IMR-90 (cell line): Measurements from ENCODE around the gene AUTS2.

Source experiments
- BHLHE40 ChIP-seq: fragments of 150-350 bp; IDR thresholded peaks from 2 replicates; pipeline ENCODE4 v1.6.1; 2016; ENCODE audit warnings: mild to moderate bottlenecking, low read depth, low read length
- CEBPB ChIP-seq: IDR thresholded peaks from 2 replicates; pipeline ENCODE4 v1.6.1; 2012; ENCODE audit warnings: low read depth, low read length, improper control_type of control experiment
- CTCF ChIP-seq: conservative IDR thresholded peaks from 2 replicates; pipeline ENCODE4 v1.5.1; 2012; ENCODE audit warnings: mild to moderate bottlenecking, low read depth, low read length, improper control_type of control experiment
- ELK1 ChIP-seq: fragments of 150-350 bp; IDR thresholded peaks from 2 replicates; pipeline ENCODE4 v1.6.1; 2016; ENCODE audit warnings: low read depth, mild to moderate bottlenecking, low read length, moderate library complexity, borderline replicate concordance
- MAFK ChIP-seq: IDR thresholded peaks from 2 replicates; pipeline ENCODE4 v1.6.1; 2012; ENCODE audit warnings: low read depth, low read length, improper control_type of control experiment
- MAZ ChIP-seq: IDR thresholded peaks from 2 replicates; pipeline ENCODE4 v1.6.1; 2012; ENCODE audit warnings: low read depth, mild to moderate bottlenecking, low read length, improper control_type of control experiment, moderate library complexity, borderline replicate concordance
- NFE2L2 ChIP-seq: fragments of 150-350 bp; IDR thresholded peaks from 2 replicates; pipeline ENCODE4 v1.6.1; 2016; ENCODE audit warnings: low read depth, mild to moderate bottlenecking, low read length
- POLR2A ChIP-seq: IDR thresholded peaks from 2 replicates; pipeline ENCODE4 v1.6.1; 2012; ENCODE audit warnings: mild to moderate bottlenecking, low read depth, low read length
- RAD21 ChIP-seq: IDR thresholded peaks from 2 replicates; pipeline ENCODE4 v1.6.1; 2012; ENCODE audit warnings: low read length, improper control_type of control experiment
- SMC3 ChIP-seq: fragments of 150-350 bp; IDR thresholded peaks from 2 replicates; pipeline ENCODE4 v1.6.1; 2016; ENCODE audit warnings: low read depth, mild to moderate bottlenecking, antibody characterized with exemption, low read length, moderate library complexity

GRCh38 chr7:70307544-70308106, 709.4 kb downstream of the AUTS2 start:
- TF ChIP-seq POLR2A (no peak), ELK1 (no peak), MAFK (no peak), BHLHE40 (no peak), CEBPB (no peak), CTCF (no peak), NFE2L2 (no peak), SMC3 (no peak), RAD21 (no peak), MAZ (no peak)
